Transverse colon (tissue), 4 donors: ENCODE results near the gene DIO3. TPM values are rescaled to one million over a fixed set of nuclear protein-coding genes. Genes with fewer than 3 reads are reported as not detected.
"Not testable (repeated sequence)": the region's sequence is repeated elsewhere in the genome, so short reads cannot be mapped to it uniquely, and the experiment has no call there.

Source experiments
- DNase-seq: peaks from one replicate; pipeline ENCODE4 v3.0.0-alpha.2; 2019
- H3K27ac ChIP-seq, 4 donors: fragments of 200-600 bp; sonication (generic); 2 replicates each; pipeline ENCODE4 v1.5.1; 2016 to 2018; ENCODE audit warnings: inconsistent platforms in 4 of 4
- H3K27me3 ChIP-seq: fragments of 200-600 bp; sonication (generic); 2 replicates; pipeline ENCODE4 v1.5.1; 2017; ENCODE audit warnings: inconsistent platforms
- H3K36me3 ChIP-seq, 4 donors: fragments of 200-600 bp; sonication (generic); 2 replicates each; pipeline ENCODE4 v1.5.1; 2017 to 2019; ENCODE audit warnings: inconsistent platforms in 4 of 4
- H3K4me1 ChIP-seq, 4 donors: fragments of 200-600 bp; sonication (generic); 2 replicates each; pipeline ENCODE4 v1.5.1; 2017 to 2020; ENCODE audit warnings: inconsistent platforms in 4 of 4
- H3K4me3 ChIP-seq, 4 donors: fragments of 200-600 bp; sonication (generic); 1 replicate in 1 of 4; 2 replicates in 3 of 4; pipeline versions ENCODE4 v1.5.1 to v1.6.1; 2017 to 2019; ENCODE audit warnings: inconsistent platforms in 4 of 4
- H3K9me3 ChIP-seq, 2 donors: fragments of 200-600 bp; sonication (generic); 2 replicates each; pipeline ENCODE4 v1.5.1; 2017 to 2019; ENCODE audit warnings: inconsistent platforms in 2 of 2
- CTCF ChIP-seq, 5 experiments: fragments of 200-600 bp in 3 of 5; fragments of 450-650 bp in 2 of 5; sonication (generic) in 3 of 5; IDR thresholded peaks; 1 replicate in 2 of 5; 2 replicates in 3 of 5; pipeline ENCODE4 v1.5.1; 2016 to 2017; ENCODE audit warnings: antibody characterized with exemption in 5 of 5, inconsistent platforms in 3 of 5, mild to moderate bottlenecking in 2 of 5, moderate library complexity in 1 of 5
- EP300 ChIP-seq: sonication (generic); formaldehyde crosslinking; IDR thresholded peaks from one replicate; pipeline ENCODE4 v1.6.1; 2017; ENCODE audit warnings: antibody characterized with exemption, low read depth
- POLR2A ChIP-seq: fragments of 450-650 bp; IDR thresholded peaks from one replicate; pipeline ENCODE4 v1.6.1; 2016; ENCODE audit warnings: antibody characterized with exemption, mild to moderate bottlenecking, moderate library complexity
- POLR2AphosphoS5 ChIP-seq, 3 donors: sonication (generic); formaldehyde crosslinking; IDR thresholded peaks; one replicate each; pipeline ENCODE4 v1.6.1; 2016; ENCODE audit warnings: antibody characterized with exemption in 3 of 3
- WGBS, 2 donors: methylation state at CpG; one replicate each; pipeline ENCODE4 v1.1.5; 2018; ENCODE audit warnings: low coverage in 1 of 2; 5-methylcytosine and 5-hydroxymethylcytosine counted together
- in situ Hi-C, 4 donors: fragments of 200-750 bp; cut with MboI; loops; one replicate each; pipeline versions ENCODE4 v1.15.0 to v1.15.1; 2017; ENCODE audit warnings: low sequenced_read_pairs in 3 of 4, low pct_ligation_motif_present in 1 of 4, low pct_unique_long_range_greater_than_20kb in 1 of 4
- intact Hi-C: fragments of 100-400 bp; cut with DNase I; formaldehyde crosslinking; loops from one replicate; pipeline ENCODE4 v1.15.1; 2023; ENCODE audit warnings: low total_unique reads
- total RNA-seq, 4 donors: library from RNA; depleted of rRNA; stranded (reverse); fragments of >200 nt; gene quantifications; one replicate each; pipeline ENCODE4 v1.1.0, GENCODE V29; 2016

Gene DIO3
- total RNA-seq, 4 donors from 2014 or later = 1.2 to 2.9 (median 1.4) TPM; not detected in 1

GRCh38 chr14:101564819-101565698 is 3.8 kb downstream of the DIO3 start:
- peaks cover 83% of the 10 kb centered on the region for H3K27me3 ChIP-seq
- peaks cover 7 to 9% of the 10 kb centered on the region in 2 donors for H3K9me3 ChIP-seq
- no peak overlapping the region for H3K27ac ChIP-seq
- peak overlapping the region in 1 of 4 donors; percentile 38 for H3K4me3 ChIP-seq
- peaks cover 0 to 8% (median 4%) of the 10 kb centered on the region in 4 donors for H3K4me1 ChIP-seq
- 14% methylated on average over 6 to 48 of the region's 51 CpGs for WGBS, 2 donors
- TF ChIP-seq CTCF (IDR thresholded peaks at IDR 0.05) (no peak), EP300 (no peak), POLR2A (no peak), POLR2AphosphoS5 (IDR thresholded peaks at IDR 0.05) (no peak)
- H3K36me3 ChIP-seq = no peaks in the 10 kb centered on the region
- DNase-seq = no peak
- in situ Hi-C loops = no loop called here
- intact Hi-C loops = no loop called here

GRCh38 chr14:101567252-101567651 is 6.0 kb downstream of the DIO3 start:
- 89 to 93% methylated on average over 3 to 5 of the region's 5 CpGs for WGBS, 2 donors
- Histone ChIP-seq H3K4me3 (no peak overlapping the region), H3K27ac (no peak overlapping the region), H3K36me3 (no peaks in the 10 kb centered on the region), H3K27me3 (peaks cover 68% of the 10 kb centered on the region), H3K4me1 (peaks cover 0 to 8% (median 4%) of the 10 kb centered on the region in 4 donors), H3K9me3 (no peaks in the 10 kb centered on the region)
- in situ Hi-C loops = no loop called here
- intact Hi-C loops = no loop called here
- no peak for DNase-seq
- no peak for TF ChIP-seq CTCF (IDR thresholded peaks at IDR 0.05)
- no peak for TF ChIP-seq POLR2A
- no peak for TF ChIP-seq EP300
- no peak for TF ChIP-seq POLR2AphosphoS5 (IDR thresholded peaks at IDR 0.05)

- in situ Hi-C loops (no loop called here), intact Hi-C loops (no loop called here)
- Histone ChIP-seq H3K9me3 (no peaks in the 10 kb centered on the region), H3K36me3 (no peaks in the 10 kb centered on the region), H3K27me3 (peaks cover 31% of the 10 kb centered on the region), H3K4me1 (no peaks in the 10 kb centered on the region), H3K4me3 (no peak overlapping the region), H3K27ac (no peak overlapping the region)
- no peak for DNase-seq
- TF ChIP-seq CTCF (IDR thresholded peaks at IDR 0.05) = no peak
- no peak for TF ChIP-seq POLR2A
- TF ChIP-seq EP300 = no peak
- no peak for TF ChIP-seq POLR2AphosphoS5 (IDR thresholded peaks at IDR 0.05)
- 56 to 68% methylated on average over 4 to 5 of the region's 5 CpGs for WGBS, 2 donors
Observed at GRCh38 chr14:101571004-101571403, 9.7 kb downstream of the DIO3 start.

GRCh38 chr14:101572526-101572925 is 11.2 kb downstream of the DIO3 start:
- DNase-seq, H3K4me1 ChIP-seq, intact Hi-C loops, H3K9me3 ChIP-seq, H3K4me3 ChIP-seq, H3K36me3 ChIP-seq, in situ Hi-C loops, H3K27ac ChIP-seq: not testable (repeated sequence)
- WGBS, 2 donors = 85% methylated on average over 4 of the region's 6 CpGs; no CpG with 5 or more reads in 1 of the 2 donors
- peaks cover 15% of the 10 kb centered on the region for H3K27me3 ChIP-seq
